GM23338 (cell line): ENCODE data around the gene FANCD2OS. TPM values are rescaled to one million over a fixed set of nuclear protein-coding genes. Genes with fewer than 3 reads are reported as not detected.

Source experiments
- ATAC-seq: fragments of 200-7000 bp; cut with Tn5 transposase; 3 replicates; pipeline ENCODE4 v1.9.1; 2020
- DNase-seq: peaks from one replicate; pipeline ENCODE4 v3.0.0-alpha.2; 2015; ENCODE audit warnings: low spot score
- H2AFZ ChIP-seq: fragments of 200-600 bp; sonication (generic); 2 replicates; pipeline ENCODE4 v1.8.0; 2016; ENCODE audit warnings: antibody characterized with exemption, mild to moderate bottlenecking, moderate library complexity
- H3F3A ChIP-seq: fragments of 200-600 bp; sonication (generic); replicated peaks from 2 replicates; pipeline ENCODE4 v1.8.0; 2017; ENCODE audit warnings: antibody characterized with exemption, mixed run types, low read depth
- H3K27ac ChIP-seq: fragments of 200-600 bp; sonication (generic); 2 replicates; pipeline ENCODE4 v1.6.1; 2016; ENCODE audit warnings: low read depth
- H3K27me3 ChIP-seq: fragments of 200-600 bp; sonication (generic); 2 replicates; pipeline ENCODE4 v1.8.0; 2016; ENCODE audit warnings: mild to moderate bottlenecking, mixed run types, moderate library complexity; ENCODE audit not compliant: insufficient read depth
- H3K36me3 ChIP-seq: fragments of 200-600 bp; sonication (generic); 2 replicates; pipeline ENCODE4 v1.8.0; 2016; ENCODE audit warnings: mild to moderate bottlenecking; ENCODE audit not compliant: insufficient read depth
- H3K4me1 ChIP-seq: fragments of 200-600 bp; sonication (generic); 2 replicates; pipeline ENCODE4 v1.8.0; 2016; ENCODE audit warnings: mild to moderate bottlenecking, moderate library complexity; ENCODE audit not compliant: insufficient read depth
- H3K4me2 ChIP-seq: fragments of 200-600 bp; sonication (generic); 2 replicates; pipeline ENCODE4 v1.7.1; 2017; ENCODE audit warnings: mixed run types
- H3K4me3 ChIP-seq: fragments of 200-600 bp; sonication (generic); 2 replicates; pipeline ENCODE4 v1.6.1; 2016; ENCODE audit warnings: mixed run types
- H3K79me2 ChIP-seq: fragments of 200-600 bp; sonication (generic); replicated peaks from 2 replicates; pipeline ENCODE4 v1.8.0; 2017; ENCODE audit warnings: mild to moderate bottlenecking; ENCODE audit not compliant: insufficient read depth
- H3K9me2 ChIP-seq: fragments of 200-600 bp; sonication (generic); 2 replicates; pipeline ENCODE4 v1.8.0; 2017; ENCODE audit not compliant: insufficient read depth
- H4K20me1 ChIP-seq: fragments of 200-600 bp; sonication (generic); replicated peaks from 2 replicates; pipeline ENCODE4 v1.8.0; 2017; ENCODE audit warnings: mild to moderate bottlenecking; ENCODE audit not compliant: insufficient read depth
- H3K27ac Mint-ChIP-seq: 2 replicates; pipeline ENCODE4 v1.8.0; 2020; ENCODE audit warnings: inconsistent platforms, mild to moderate bottlenecking, moderate library complexity, mixed read lengths
- H3K27me3 Mint-ChIP-seq: 3 replicates; pipeline ENCODE4 v1.8.0; 2022; ENCODE audit warnings: low read depth, mild to moderate bottlenecking, moderate library complexity, mixed read lengths, inconsistent platforms; ENCODE audit not compliant: insufficient read depth, poor library complexity
- H3K36me3 Mint-ChIP-seq: 3 replicates; pipeline ENCODE4 v1.8.0; 2021; ENCODE audit warnings: low read depth, mild to moderate bottlenecking, inconsistent platforms, moderate library complexity, mixed read lengths
- H3K4me1 Mint-ChIP-seq: 3 replicates; pipeline ENCODE4 v1.8.0; 2020; ENCODE audit warnings: mild to moderate bottlenecking, inconsistent platforms, mixed read lengths
- H3K4me3 Mint-ChIP-seq: 3 replicates; pipeline ENCODE4 v1.8.0; 2021; ENCODE audit warnings: moderate library complexity, mild to moderate bottlenecking, inconsistent platforms, mixed read lengths
- H3K9me3 Mint-ChIP-seq: 3 replicates; pipeline ENCODE4 v1.8.0; 2020; ENCODE audit warnings: moderate library complexity, mild to moderate bottlenecking, inconsistent platforms, mixed read lengths
- CREB1 ChIP-seq: fragments of 250-450 bp; sonication (Bioruptor Pico); IDR thresholded peaks from 2 replicates; pipeline ENCODE4 v1.5.0; 2020; ENCODE audit warnings: low read depth, mild to moderate bottlenecking, moderate library complexity
- EZH2 ChIP-seq: fragments of 200-600 bp; sonication (generic); IDR thresholded peaks from one replicate; pipeline ENCODE4 v1.8.0; 2017; ENCODE audit warnings: antibody characterized with exemption, mild to moderate bottlenecking, low read depth; ENCODE audit not compliant: unreplicated experiment
- EZH2phosphoT487 ChIP-seq: fragments of 200-600 bp; sonication (generic); IDR thresholded peaks from one replicate; pipeline ENCODE4 v1.8.1; 2018; ENCODE audit warnings: antibody characterized with exemption; ENCODE audit not compliant: unreplicated experiment
- JUNB ChIP-seq: IDR thresholded peaks from one replicate; pipeline ENCODE4 v1.6.1; 2016; ENCODE audit warnings: antibody characterized with exemption; ENCODE audit not compliant: unreplicated experiment
- NANOG ChIP-seq: IDR thresholded peaks from 2 replicates; pipeline ENCODE4 v1.6.1; 2016; ENCODE audit warnings: antibody characterized with exemption, borderline replicate concordance
- POLR2AphosphoS5 ChIP-seq: IDR thresholded peaks from 2 replicates; pipeline ENCODE4 v1.6.1; 2016; ENCODE audit warnings: antibody characterized with exemption, low read depth
- STAT1 ChIP-seq: IDR thresholded peaks from one replicate; pipeline ENCODE4 v1.6.1; 2016; ENCODE audit warnings: antibody characterized with exemption; ENCODE audit not compliant: unreplicated experiment
- ZNF114 ChIP-seq: fragments of 250-450 bp; sonication (Bioruptor Pico); IDR thresholded peaks from 2 replicates; pipeline ENCODE4 v1.5.0; 2020; ENCODE audit warnings: mild to moderate bottlenecking, moderate library complexity
- ZNF331 ChIP-seq: fragments of 250-450 bp; sonication (Bioruptor Pico); IDR thresholded peaks from 2 replicates; pipeline ENCODE4 v1.5.0; 2020; ENCODE audit warnings: low read depth, mild to moderate bottlenecking, moderate library complexity
- polyA plus RNA-seq: library from polyadenylated mRNA; unstranded; fragments of >200 nt; fragmentation: Nextera tagmentation; extraction: Ambion mirVana; gene quantifications from 2 replicates; pipeline ENCODE4 v1.2.1, GENCODE V29; 2016
- total RNA-seq: library from RNA; depleted of rRNA; stranded (reverse); fragments of >200 nt; shearing (Covaris generic); gene quantifications from 2 replicates; pipeline ENCODE4 v1.2.3, GENCODE V29; 2014
- TF ChIP-seq, protein P1 (sequence below): fragments of 250-450 bp; sonication (Bioruptor Pico); IDR thresholded peaks from 2 replicates; pipeline ENCODE4 v1.5.0; 2020; ENCODE audit warnings: mild to moderate bottlenecking, moderate library complexity
- TF ChIP-seq, protein P2 (sequence below): IDR thresholded peaks from 2 replicates; pipeline ENCODE4 v1.6.1; 2016; ENCODE audit warnings: antibody characterized with exemption
- TF ChIP-seq, protein P3 (sequence below): IDR thresholded peaks from one replicate; pipeline ENCODE4 v1.6.1; 2018; ENCODE audit warnings: antibody characterized with exemption; ENCODE audit not compliant: unreplicated experiment
- TF ChIP-seq, protein P4 (sequence below), 2 experiments: fragments of 200-600 bp in 1 of 2; sonication (generic) in 1 of 2; conservative IDR thresholded peaks; 2 replicates each; pipeline versions ENCODE4 v1.5.1 to v1.6.1; 2016 to 2017; ENCODE audit warnings: antibody characterized with exemption in 2 of 2, low read depth in 2 of 2, mild to moderate bottlenecking in 2 of 2, moderate library complexity in 1 of 2

Gene FANCD2OS
- total and polyA plus RNA-seq, 2 experiments from 2014 or later, result 0.94 TPM; not detected in 1

DNA sequence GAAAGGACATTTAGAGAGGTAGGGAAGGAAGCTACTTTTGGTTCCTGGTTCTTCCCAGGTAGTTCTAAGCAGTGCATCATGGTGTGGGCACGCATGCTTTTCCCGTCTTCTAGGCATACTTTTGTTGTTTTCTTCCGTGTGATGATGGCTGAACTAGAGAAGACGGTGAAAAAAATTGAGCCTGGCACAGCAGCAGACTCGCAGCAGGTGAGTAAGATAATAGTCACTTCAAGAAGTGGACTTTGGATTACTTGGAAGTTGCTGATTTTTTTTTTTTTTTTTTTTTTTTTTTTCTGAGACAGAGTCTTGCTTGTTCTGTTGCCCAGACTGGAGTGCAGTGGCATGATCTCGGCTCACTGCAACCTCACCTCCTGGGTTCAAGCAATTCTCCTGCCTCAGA, 17.9 kb downstream of the FANCD2OS start (continued):
- TF ChIP-seq, protein P1, sequence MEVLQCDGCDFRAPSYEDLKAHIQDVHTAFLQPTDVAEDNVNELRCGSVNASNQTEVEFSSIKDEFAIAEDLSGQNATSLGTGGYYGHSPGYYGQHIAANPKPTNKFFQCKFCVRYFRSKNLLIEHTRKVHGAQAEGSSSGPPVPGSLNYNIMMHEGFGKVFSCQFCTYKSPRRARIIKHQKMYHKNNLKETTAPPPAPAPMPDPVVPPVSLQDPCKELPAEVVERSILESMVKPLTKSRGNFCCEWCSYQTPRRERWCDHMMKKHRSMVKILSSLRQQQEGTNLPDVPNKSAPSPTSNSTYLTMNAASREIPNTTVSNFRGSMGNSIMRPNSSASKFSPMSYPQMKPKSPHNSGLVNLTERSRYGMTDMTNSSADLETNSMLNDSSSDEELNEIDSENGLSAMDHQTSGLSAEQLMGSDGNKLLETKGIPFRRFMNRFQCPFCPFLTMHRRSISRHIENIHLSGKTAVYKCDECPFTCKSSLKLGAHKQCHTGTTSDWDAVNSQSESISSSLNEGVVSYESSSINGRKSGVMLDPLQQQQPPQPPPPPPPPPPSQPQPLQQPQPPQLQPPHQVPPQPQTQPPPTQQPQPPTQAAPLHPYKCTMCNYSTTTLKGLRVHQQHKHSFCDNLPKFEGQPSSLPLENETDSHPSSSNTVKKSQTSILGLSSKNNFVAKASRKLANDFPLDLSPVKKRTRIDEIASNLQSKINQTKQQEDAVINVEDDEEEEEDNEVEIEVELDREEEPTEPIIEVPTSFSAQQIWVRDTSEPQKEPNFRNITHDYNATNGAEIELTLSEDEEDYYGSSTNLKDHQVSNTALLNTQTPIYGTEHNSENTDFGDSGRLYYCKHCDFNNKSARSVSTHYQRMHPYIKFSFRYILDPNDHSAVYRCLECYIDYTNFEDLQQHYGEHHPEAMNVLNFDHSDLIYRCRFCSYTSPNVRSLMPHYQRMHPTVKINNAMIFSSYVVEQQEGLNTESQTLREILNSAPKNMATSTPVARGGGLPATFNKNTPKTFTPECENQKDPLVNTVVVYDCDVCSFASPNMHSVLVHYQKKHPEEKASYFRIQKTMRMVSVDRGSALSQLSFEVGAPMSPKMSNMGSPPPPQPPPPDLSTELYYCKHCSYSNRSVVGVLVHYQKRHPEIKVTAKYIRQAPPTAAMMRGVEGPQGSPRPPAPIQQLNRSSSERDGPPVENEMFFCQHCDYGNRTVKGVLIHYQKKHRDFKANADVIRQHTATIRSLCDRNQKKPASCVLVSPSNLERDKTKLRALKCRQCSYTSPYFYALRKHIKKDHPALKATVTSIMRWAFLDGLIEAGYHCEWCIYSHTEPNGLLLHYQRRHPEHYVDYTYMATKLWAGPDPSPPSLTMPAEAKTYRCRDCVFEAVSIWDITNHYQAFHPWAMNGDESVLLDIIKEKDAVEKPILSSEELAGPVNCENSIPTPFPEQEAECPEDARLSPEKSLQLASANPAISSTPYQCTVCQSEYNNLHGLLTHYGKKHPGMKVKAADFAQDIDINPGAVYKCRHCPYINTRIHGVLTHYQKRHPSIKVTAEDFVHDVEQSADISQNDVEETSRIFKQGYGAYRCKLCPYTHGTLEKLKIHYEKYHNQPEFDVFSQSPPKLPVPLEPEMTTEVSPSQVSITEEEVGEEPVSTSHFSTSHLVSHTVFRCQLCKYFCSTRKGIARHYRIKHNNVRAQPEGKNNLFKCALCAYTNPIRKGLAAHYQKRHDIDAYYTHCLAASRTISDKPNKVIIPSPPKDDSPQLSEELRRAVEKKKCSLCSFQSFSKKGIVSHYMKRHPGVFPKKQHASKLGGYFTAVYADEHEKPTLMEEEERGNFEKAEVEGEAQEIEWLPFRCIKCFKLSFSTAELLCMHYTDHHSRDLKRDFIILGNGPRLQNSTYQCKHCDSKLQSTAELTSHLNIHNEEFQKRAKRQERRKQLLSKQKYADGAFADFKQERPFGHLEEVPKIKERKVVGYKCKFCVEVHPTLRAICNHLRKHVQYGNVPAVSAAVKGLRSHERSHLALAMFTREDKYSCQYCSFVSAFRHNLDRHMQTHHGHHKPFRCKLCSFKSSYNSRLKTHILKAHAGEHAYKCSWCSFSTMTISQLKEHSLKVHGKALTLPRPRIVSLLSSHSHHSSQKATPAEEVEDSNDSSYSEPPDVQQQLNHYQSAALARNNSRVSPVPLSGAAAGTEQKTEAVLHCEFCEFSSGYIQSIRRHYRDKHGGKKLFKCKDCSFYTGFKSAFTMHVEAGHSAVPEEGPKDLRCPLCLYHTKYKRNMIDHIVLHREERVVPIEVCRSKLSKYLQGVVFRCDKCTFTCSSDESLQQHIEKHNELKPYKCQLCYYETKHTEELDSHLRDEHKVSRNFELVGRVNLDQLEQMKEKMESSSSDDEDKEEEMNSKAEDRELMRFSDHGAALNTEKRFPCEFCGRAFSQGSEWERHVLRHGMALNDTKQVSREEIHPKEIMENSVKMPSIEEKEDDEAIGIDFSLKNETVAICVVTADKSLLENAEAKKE, result no peak

DNA sequence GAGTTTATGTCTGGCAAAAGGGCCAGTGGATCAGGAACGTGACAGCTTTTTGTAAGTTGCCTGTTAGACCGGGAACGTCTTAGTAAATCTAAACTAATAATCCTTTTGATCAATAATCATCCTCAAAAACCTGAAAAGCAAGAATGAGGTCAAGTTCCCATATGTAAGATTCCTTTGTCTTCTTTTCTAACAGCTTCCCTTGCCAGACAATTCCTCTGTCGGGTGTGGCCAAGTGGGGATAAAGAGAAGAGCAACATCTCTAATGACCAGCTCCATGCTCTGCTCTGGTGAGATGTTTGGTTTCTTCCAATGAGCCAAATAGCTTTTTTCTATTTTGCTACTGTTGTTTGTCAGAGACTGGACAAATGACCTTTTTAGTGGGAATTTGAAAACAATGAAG, 19.8 kb downstream of the FANCD2OS start:
- H2AFZ ChIP-seq, result no peak overlapping the region
- H3K4me1 ChIP-seq, result no peaks in the 10 kb centered on the region
- Mint-ChIP-seq H3K4me3 (no peak overlapping the region), H3K4me1 (no peaks in the 10 kb centered on the region), H3K36me3 (peaks cover 65% of the 10 kb centered on the region), H3K27ac (no peak overlapping the region; the same call in 1 of the 2 replicates), H3K27me3 (peaks cover 2% of the 10 kb centered on the region), H3K9me3 (no peaks in the 10 kb centered on the region)
- H3K27me3 ChIP-seq, result no peaks in the 10 kb centered on the region
- H3K4me3 ChIP-seq, result no peak overlapping the region
- ATAC-seq (no peak), DNase-seq (no peak)
- H3K36me3 ChIP-seq, result peaks cover 65% of the 10 kb centered on the region
- no peak overlapping the region for H3K4me2 ChIP-seq
- H3K27ac ChIP-seq, result no peak overlapping the region
- no peaks in the 10 kb centered on the region for H3F3A ChIP-seq
- peaks cover 3% of the 10 kb centered on the region; the same call in 1 of the 2 replicates for H4K20me1 ChIP-seq
- H3K9me2 ChIP-seq, result no peaks in the 10 kb centered on the region
- H3K79me2 ChIP-seq, result no peaks in the 10 kb centered on the region
- TF ChIP-seq, protein P2, sequence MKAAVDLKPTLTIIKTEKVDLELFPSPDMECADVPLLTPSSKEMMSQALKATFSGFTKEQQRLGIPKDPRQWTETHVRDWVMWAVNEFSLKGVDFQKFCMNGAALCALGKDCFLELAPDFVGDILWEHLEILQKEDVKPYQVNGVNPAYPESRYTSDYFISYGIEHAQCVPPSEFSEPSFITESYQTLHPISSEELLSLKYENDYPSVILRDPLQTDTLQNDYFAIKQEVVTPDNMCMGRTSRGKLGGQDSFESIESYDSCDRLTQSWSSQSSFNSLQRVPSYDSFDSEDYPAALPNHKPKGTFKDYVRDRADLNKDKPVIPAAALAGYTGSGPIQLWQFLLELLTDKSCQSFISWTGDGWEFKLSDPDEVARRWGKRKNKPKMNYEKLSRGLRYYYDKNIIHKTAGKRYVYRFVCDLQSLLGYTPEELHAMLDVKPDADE, result no peak
- TF ChIP-seq POLR2AphosphoS5 (no peak), ZNF331 (CRISPR knock-in tag) (no peak), EZH2phosphoT487 (no peak), EZH2 (no peak), STAT1 (no peak), CREB1 (CRISPR knock-in tag) (no peak), NANOG (no peak), JUNB (no peak), ZNF114 (CRISPR knock-in tag) (no peak)
- TF ChIP-seq, protein P3, sequence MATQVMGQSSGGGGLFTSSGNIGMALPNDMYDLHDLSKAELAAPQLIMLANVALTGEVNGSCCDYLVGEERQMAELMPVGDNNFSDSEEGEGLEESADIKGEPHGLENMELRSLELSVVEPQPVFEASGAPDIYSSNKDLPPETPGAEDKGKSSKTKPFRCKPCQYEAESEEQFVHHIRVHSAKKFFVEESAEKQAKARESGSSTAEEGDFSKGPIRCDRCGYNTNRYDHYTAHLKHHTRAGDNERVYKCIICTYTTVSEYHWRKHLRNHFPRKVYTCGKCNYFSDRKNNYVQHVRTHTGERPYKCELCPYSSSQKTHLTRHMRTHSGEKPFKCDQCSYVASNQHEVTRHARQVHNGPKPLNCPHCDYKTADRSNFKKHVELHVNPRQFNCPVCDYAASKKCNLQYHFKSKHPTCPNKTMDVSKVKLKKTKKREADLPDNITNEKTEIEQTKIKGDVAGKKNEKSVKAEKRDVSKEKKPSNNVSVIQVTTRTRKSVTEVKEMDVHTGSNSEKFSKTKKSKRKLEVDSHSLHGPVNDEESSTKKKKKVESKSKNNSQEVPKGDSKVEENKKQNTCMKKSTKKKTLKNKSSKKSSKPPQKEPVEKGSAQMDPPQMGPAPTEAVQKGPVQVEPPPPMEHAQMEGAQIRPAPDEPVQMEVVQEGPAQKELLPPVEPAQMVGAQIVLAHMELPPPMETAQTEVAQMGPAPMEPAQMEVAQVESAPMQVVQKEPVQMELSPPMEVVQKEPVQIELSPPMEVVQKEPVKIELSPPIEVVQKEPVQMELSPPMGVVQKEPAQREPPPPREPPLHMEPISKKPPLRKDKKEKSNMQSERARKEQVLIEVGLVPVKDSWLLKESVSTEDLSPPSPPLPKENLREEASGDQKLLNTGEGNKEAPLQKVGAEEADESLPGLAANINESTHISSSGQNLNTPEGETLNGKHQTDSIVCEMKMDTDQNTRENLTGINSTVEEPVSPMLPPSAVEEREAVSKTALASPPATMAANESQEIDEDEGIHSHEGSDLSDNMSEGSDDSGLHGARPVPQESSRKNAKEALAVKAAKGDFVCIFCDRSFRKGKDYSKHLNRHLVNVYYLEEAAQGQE, result no peak
- TF ChIP-seq, protein P4, sequence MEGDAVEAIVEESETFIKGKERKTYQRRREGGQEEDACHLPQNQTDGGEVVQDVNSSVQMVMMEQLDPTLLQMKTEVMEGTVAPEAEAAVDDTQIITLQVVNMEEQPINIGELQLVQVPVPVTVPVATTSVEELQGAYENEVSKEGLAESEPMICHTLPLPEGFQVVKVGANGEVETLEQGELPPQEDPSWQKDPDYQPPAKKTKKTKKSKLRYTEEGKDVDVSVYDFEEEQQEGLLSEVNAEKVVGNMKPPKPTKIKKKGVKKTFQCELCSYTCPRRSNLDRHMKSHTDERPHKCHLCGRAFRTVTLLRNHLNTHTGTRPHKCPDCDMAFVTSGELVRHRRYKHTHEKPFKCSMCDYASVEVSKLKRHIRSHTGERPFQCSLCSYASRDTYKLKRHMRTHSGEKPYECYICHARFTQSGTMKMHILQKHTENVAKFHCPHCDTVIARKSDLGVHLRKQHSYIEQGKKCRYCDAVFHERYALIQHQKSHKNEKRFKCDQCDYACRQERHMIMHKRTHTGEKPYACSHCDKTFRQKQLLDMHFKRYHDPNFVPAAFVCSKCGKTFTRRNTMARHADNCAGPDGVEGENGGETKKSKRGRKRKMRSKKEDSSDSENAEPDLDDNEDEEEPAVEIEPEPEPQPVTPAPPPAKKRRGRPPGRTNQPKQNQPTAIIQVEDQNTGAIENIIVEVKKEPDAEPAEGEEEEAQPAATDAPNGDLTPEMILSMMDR (conservative IDR thresholded peaks at IDR 0.05; ENCODE audit: low read depth in 2 of 2), result no peak
